ENCODE data around the gene AOPEP.

AOPEP gene

GRCh38 chr9:94706922-94707321 is 19.6 kb upstream of the AOPEP start:
- Histone ChIP-seq H3K9me3 (no peaks in the 10 kb centered on the region), H3K4me3 (ENCODE audit: low read depth, low read length) (no peak overlapping the region), H3K36me3 (no peaks in the 10 kb centered on the region), H3K4me1 (peaks cover 21% of the 10 kb centered on the region), H3K27me3 (no peaks in the 10 kb centered on the region)
- DNase-seq, result no peak
- TF ChIP-seq CTCF (IDR thresholded peaks at IDR 0.05; ENCODE audit: low read depth, low read length), result no peak

GRCh38 chr9:94713436-94714215 is 12.9 kb upstream of the AOPEP start:
- TF ChIP-seq CTCF (IDR thresholded peaks at IDR 0.05; ENCODE audit: low read depth, low read length), result no peak
- no peak overlapping the region for H3K4me3 ChIP-seq (ENCODE audit: low read depth, low read length)
- DNase-seq, result no peak

GRCh38 chr9:94714494-94714893 is 12.0 kb upstream of the AOPEP start:
- Histone ChIP-seq H3K27me3 (no peaks in the 10 kb centered on the region), H3K4me1 (no peaks in the 10 kb centered on the region), H3K9me3 (no peaks in the 10 kb centered on the region), H3K4me3 (ENCODE audit: low read depth, low read length) (no peak overlapping the region), H3K36me3 (no peaks in the 10 kb centered on the region)
- TF ChIP-seq CTCF (IDR thresholded peaks at IDR 0.05; ENCODE audit: low read depth, low read length), result no peak
- no peak for DNase-seq

More at GRCh38 chr9:94713436-94714215, 12.9 kb upstream of the AOPEP start:
- Histone ChIP-seq H3K27me3 (no peaks in the 10 kb centered on the region), H3K4me1 (no peaks in the 10 kb centered on the region), H3K9me3 (no peaks in the 10 kb centered on the region), H3K36me3 (no peaks in the 10 kb centered on the region)

- Histone ChIP-seq H3K4me3 (ENCODE audit: low read depth, low read length) (no peak overlapping the region), H3K4me1 (no peaks in the 10 kb centered on the region), H3K27me3 (no peaks in the 10 kb centered on the region), H3K36me3 (no peaks in the 10 kb centered on the region), H3K9me3 (no peaks in the 10 kb centered on the region)
- no peak for TF ChIP-seq CTCF (IDR thresholded peaks at IDR 0.05; ENCODE audit: low read depth, low read length)
- no peak for DNase-seq
Measured at GRCh38 chr9:94717761-94718160, 8.7 kb upstream of the AOPEP start.

- no peak for TF ChIP-seq CTCF (IDR thresholded peaks at IDR 0.05; ENCODE audit: low read depth, low read length)
- no peaks in the 10 kb centered on the region for H3K9me3 ChIP-seq
- H3K36me3 ChIP-seq, result no peaks in the 10 kb centered on the region
- H3K27me3 ChIP-seq, result no peaks in the 10 kb centered on the region
- H3K4me3 ChIP-seq (ENCODE audit: low read depth, low read length), result no peak overlapping the region
- H3K4me1 ChIP-seq, result no peaks in the 10 kb centered on the region
- no peak for DNase-seq
Measured at GRCh38 chr9:94718936-94719335, 7.6 kb upstream of the AOPEP start.

- H3K9me3 ChIP-seq, result no peaks in the 10 kb centered on the region
- no peak overlapping the region for H3K4me3 ChIP-seq (ENCODE audit: low read depth, low read length)
- no peak for DNase-seq
- H3K36me3 ChIP-seq, result no peaks in the 10 kb centered on the region
- H3K4me1 ChIP-seq, result no peaks in the 10 kb centered on the region
- H3K27me3 ChIP-seq, result no peaks in the 10 kb centered on the region
- TF ChIP-seq CTCF (IDR thresholded peaks at IDR 0.05; ENCODE audit: low read depth, low read length), result no peak
Measured at GRCh38 chr9:94719878-94720277, 6.6 kb upstream of the AOPEP start.
